Tracheal epithelial cell (primary cell): ENCODE data around the gene SCRN2. TPM values are rescaled to one million over a fixed set of nuclear protein-coding genes. Genes with fewer than 3 reads are reported as not detected.

ENCODE experiments used
- total RNA-seq: library from RNA; depleted of rRNA; stranded (reverse); fragments of >200 nt; gene quantifications from 2 replicates; pipeline ENCODE4 v1.2.1, GENCODE V29; 2014

SCRN2 gene
- total RNA-seq: 19.2 and 28.9 TPM in 2 replicates

GRCh38 chr17:47840742-47841487, at the start of gene SCRN2:
SCRN2 (minus strand) TSS chr17:47841273; CDS start chr17:47840843, 430 bp downstream.

GRCh38 chr17:47850692-47851573, 9.9 kb upstream of the SCRN2 start, which contains the start of gene SP6:
SP6 (minus strand) TSS chr17:47851163; CDS start chr17:47848429, 2,734 bp downstream.

GRCh38 chr17:47831003-47831933, 9.8 kb downstream of the SCRN2 start, which contains the start of the genes LRRC46 and MRPL10:
LRRC46 (plus strand) TSS chr17:47831670; CDS start chr17:47831990, 320 bp downstream.
MRPL10 (minus strand) TSS chr17:47831541; CDS start chr17:47831511, 30 bp downstream.

GRCh38 chr17:47821424-47822391, 19.4 kb downstream of the SCRN2 start, which contains the start of gene OSBPL7:
OSBPL7 (minus strand) TSS chr17:47821794; CDS start chr17:47820278, 1,516 bp downstream.

Other genes with a start within 250 kb of the SCRN2 start
- gene KPNB1, start 191.4 kb downstream of the SCRN2 start, total RNA-seq: 295 and 318 TPM in 2 replicates
- 8.1 and 8.9 TPM in 2 replicates for gene TBKBP1, start 147.1 kb downstream of the SCRN2 start, total RNA-seq
- not detected in 2 replicates for gene TBX21, start 108.0 kb downstream of the SCRN2 start, total RNA-seq
- gene OSBPL7, start 19.5 kb downstream of the SCRN2 start, total RNA-seq: 0.43 and 2.7 TPM in 2 replicates
- gene MRPL10, start 9.7 kb downstream of the SCRN2 start, total RNA-seq: 17.6 and 18.8 TPM in 2 replicates
- not detected in 2 replicates for gene LRRC46, start 9.6 kb downstream of the SCRN2 start, total RNA-seq
- gene SP6, start 9.9 kb upstream of the SCRN2 start, total RNA-seq: 1.9 and 2.2 TPM in 2 replicates
- 0.24 and 0.43 TPM in 2 replicates for gene SP2, start 55.0 kb upstream of the SCRN2 start, total RNA-seq
- 46.9 and 52.8 TPM in 2 replicates for gene PNPO, start 100.3 kb upstream of the SCRN2 start, total RNA-seq
- gene PRR15L, start 116.6 kb upstream of the SCRN2 start, total RNA-seq: 3.6 and 3.8 TPM in 2 replicates
- 42.4 and 43.5 TPM in 2 replicates for gene CDK5RAP3, start 129.8 kb upstream of the SCRN2 start, total RNA-seq
- 4.8 and 9.8 TPM in 2 replicates for gene COPZ2, start 196.5 kb upstream of the SCRN2 start, total RNA-seq
- 116 and 137 TPM in 2 replicates for gene NFE2L1, start 207.1 kb upstream of the SCRN2 start, total RNA-seq